MV-4-11 (cell line): ENCODE data around the gene TIMM17A.

Experiments
- DNase-seq: peaks from one replicate; lab custom pipeline; 2025; lab: John Stamatoyannopoulos, UW

Gene TIMM17A

DNA sequence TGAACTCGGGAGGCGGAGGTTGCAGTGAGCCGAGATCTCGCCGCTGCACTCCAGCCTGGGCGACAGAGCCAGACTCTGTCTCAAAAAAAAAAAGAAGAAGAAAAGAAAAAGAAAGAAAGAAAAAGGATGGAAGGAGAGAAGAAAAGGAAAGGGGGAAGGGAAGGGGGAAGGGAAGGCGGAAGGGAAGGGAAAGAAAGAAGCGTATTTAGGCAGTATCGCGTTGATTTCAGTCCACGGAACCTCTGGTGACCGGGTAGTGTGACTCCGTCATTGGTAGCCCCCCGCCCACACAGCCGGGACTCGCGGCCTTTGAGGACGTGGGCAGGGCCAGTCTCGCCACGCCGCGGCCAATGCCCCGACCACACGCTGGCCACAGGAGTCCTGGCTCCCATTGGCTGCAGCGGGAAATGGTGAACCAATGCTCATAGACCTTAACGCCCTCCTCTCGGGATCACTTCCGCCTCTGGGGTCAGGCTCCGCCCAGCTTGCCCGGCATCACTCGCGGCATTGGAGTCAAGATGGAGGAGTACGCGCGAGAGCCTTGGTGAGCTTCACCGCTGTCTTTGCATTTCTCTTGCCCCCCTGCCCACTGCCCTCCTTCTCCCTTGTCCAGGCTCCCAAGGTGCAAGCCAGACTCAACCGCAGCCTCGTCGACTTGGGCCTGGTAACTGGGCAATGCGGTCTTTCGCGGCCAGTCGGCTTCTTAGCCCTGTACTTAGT lies at the start of gene TIMM17A:
Gene TIMM17A, plus strand, starts transcription at position 495 of the 720 bp plus-strand sequence. Its CDS starts 24 bp downstream, at position 519.
- peak; percentile 98 for DNase-seq

DNA sequence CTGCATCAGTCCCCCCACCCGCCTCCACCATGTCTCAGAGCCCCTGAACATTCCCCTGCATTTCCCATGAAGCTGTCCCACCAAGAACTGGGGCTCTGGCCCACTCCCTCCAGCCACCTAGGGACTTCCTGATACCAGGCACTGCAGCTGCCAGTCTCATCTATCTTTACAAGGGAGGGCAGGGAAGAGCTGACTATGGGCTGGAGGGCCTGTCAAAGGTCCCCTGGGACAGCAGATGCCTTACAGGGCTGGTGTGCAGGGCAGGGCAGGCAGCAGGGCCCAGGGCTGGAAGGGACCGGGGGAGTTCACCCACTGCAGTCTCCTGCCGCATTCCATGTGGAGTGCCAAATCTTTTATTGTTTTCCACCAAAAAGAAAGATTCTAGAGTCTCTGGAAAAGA lies 49.0 kb upstream of the TIMM17A start:
- DNase-seq: no peak

DNA sequence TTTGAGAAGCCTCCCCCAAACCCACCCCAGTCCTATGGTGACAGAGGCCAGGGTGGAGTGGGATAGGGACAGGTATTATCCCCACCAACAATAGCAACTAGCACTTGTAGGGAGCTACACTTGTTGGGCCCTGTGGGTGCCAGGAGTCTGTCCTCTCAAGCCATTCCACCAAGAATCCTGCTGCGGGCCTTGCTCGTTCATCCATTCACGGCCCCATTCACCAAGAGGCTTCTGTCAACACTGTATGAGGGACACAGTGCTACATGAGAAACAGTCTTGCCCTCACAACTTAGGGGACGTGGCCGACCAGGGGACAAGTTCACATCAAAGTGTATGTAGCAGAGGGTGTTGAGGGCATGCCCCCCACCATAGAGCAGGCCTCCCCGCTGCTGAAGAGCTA lies 47.7 kb upstream of the TIMM17A start:
- DNase-seq: no peak

DNA sequence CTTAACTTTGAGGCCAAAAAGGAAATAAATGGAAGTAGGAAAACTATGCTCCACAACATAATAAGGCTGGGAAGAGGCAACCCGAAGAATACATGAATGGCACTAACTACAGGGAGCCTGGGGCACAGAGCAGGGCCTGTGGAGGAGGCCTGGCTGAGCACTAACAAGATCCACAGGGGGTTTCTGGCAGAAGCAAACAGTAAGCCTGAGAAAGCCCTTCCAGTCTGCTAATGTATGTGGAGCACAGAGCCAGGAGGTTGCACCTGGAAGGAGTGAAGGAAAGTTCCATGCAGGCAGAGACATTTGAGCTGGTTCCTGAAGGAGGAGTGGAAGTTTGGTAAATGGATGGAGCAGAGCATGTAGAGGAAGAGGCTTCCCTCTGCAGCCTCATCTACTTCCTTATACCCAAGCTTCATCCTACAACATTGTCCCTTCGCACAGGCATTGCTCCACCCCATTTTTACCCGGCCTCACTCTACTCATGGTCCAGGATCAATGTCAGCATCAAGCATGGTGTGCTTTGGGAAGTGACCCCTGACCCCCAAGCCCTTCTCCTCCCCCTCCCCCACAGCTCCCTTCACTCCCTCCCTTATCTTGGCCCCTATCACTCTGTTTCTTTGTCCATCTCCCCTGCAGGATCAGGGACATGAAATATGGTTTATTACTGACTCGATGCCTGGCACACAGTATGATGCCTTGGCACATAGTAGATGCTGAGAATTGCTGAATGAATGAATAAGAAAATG lies 43.3 kb upstream of the TIMM17A start:
- DNase-seq: no peak

- DNase-seq: no peak
Measured at GRCh38 chr1:201912832-201913231, 42.5 kb upstream of the TIMM17A start.

DNA sequence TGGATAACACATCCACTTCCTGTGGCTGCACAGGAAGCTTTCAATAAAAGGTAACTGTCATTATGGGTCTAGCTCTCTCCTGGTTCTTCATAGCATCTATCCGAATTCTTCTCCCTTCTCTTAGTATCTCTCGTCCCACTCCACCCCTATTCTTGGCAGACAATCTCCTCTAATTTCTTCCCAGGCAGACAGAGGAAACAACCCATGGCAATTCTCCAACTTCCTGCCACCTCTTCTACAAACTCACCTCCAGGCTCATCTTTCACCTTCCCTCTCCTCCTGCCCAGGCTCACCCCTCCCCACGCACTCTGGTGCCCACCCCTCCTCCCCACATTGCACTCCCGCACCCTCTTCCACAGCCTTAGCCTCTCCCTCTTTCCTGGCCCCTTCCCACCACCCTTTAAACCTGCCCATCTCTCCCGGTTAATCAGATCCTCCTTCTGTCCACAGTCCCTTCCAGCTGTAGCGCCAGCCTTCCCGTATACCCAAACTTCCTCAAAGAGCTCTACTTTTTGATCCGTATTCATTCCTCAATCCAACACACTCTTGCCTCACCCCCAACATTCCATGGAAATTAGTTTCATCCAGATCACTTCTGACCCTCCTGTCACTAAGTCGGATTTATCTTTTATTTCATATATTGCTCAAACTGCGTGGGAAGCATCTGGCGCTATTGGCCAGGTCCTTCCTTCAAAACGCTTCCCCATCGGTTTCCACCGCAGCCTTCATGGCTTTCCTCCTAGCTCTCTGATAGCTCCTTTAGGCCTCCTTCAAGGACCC lies 40.7 kb upstream of the TIMM17A start:
- no peak for DNase-seq

DNA sequence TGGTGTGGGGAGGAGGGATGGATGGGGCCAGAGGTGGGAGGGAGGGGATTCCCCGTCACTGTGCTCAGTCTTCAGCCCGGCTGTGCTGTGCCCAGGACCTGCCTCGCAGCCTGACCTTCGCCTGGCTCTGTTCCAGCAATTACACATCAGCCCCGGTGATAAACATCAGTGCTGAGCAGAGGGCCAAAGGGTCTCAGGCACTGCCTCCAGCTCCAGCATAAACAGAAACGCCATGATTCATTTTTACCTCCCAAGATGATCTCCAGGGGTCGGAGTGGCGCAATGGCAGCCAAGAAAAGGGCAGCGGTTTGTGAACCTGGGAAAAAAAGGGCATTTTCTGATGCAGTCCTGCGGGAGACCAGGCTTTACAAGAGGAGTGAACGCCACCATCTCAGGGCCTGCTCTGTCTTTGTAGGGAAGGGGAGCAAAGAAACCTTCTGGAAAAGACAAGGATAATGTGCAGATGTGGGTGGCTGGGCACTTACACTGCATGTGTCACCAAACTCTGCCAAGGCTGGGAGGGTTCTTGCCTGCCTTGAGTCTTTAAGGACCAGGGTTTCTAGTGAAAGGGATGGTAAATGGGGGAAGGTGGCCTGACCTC lies 38.6 kb upstream of the TIMM17A start:
- DNase-seq: no peak

DNA sequence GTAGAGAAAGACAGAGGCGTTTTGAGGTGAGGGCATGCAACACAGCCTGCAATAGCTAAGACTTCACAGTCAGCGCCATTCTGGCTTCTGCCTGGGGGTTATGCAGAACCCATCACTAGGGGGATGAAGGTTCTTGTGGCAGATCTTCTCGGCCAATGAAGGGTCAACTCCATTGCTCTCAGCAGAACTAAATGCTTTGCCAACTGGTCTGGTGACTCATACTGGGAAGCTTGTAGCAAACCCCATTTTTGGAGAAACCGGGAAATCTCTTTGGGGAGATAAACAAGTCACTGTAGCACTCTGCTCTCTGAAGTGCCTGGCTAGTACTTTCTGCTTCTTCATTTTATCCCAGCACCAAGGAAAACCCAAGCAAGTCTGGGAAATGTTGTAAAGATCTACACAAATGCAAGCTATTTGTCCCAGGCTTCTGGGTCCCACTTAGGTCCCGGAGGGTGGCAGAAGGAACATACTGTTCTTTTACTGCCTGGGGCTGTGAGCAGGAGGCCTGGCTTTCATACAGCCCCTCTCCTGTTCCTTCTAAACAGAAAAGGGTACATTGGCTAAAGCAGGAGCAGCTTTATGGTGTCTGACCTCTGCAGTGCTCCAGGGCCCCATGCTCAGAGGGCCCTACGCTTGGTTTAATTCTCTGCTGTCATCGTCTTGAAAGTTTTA lies 37.8 kb upstream of the TIMM17A start:
- DNase-seq: no peak

GRCh38 chr1:201918343-201918742 lies 37.0 kb upstream of the TIMM17A start:
- DNase-seq: no peak

GRCh38 chr1:201921952-201922558 lies 33.2 kb upstream of the TIMM17A start:
- DNase-seq: no peak

DNA sequence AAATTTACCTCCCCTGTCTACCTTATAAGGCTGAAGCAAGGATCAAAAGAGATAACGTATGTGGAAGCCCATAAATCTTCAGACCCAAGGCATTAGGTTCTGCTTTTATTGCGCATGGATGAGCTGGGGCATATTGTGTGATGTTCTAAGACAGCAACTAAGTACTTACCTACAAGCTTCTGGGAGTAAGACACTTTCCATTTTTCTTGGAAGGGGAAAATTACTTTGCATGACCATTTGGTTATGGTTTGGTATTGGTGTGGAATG lies 30.1 kb upstream of the TIMM17A start:
- DNase-seq: no peak

DNA sequence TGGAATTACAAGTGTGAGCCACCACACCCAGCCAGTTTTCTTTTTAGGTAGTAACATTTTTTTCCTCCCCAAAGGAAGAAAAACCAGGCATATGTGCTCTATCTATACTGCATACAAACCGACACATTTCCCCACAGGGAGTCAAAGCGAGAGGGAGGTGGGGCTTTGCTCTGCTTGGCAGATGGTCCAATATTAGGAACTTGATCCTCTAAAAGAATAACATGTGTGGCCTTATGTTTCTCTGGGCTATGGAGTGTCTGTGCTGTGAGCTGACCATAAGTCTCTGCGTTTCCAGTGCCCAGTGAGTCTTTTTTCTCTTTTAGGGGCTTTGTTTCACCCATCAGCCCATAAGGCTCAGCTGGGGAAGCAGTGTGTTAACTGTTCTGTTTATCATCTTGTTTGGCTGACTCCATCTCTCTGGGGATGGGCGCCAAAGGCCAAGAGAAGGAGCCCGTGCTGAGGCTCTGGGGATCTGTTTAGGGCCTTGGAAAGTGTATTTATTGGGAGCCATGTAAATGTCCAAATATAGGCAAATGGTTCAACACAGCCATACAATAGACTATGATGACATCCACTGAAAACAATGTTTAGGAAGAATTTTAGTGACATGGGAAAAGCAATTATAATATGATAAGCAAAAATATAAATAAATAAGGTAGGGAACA lies 29.2 kb upstream of the TIMM17A start:
- DNase-seq: no peak

DNA sequence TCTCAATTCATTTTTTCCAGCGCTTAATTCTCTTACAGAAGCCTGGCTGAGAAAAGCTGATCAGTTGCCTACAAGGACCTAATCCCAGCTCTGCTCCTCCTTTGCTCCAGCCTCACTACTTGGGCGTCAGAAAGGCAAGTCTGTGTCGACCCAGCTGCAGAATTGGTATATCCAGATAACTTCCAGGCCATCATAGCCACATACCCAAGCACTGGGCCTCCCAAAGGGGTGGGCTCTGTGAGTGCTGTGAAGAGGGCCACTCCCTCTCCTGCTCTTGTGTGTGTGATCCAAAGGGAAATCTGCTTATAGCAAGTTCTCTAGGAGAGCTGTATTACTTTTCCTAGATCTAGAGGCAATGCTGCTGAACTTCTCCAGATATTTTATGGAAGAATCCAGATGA lies 27.0 kb upstream of the TIMM17A start:
- DNase-seq: no peak

DNA sequence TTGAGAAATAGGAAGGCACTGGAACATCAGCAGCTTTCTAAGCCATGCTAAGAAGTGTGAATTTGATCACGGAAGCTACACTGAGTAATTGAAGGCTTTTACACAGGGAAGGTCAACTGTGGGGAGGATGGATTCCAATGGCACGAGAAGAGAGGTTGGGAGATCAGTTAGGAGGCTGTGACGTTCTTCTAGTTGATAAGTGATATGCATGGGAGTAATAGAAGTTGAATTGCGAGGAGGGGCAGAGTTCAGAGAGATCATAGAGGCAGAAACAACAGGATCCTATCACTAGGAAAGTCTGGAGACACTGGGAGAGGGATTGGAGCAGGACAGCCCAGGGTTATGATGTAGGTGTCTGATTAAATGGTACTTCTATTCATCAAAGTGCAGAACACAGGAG lies 25.2 kb upstream of the TIMM17A start:
- DNase-seq: no peak

GRCh38 chr1:201930803-201931202 lies 24.5 kb upstream of the TIMM17A start:
- DNase-seq: no peak

DNA sequence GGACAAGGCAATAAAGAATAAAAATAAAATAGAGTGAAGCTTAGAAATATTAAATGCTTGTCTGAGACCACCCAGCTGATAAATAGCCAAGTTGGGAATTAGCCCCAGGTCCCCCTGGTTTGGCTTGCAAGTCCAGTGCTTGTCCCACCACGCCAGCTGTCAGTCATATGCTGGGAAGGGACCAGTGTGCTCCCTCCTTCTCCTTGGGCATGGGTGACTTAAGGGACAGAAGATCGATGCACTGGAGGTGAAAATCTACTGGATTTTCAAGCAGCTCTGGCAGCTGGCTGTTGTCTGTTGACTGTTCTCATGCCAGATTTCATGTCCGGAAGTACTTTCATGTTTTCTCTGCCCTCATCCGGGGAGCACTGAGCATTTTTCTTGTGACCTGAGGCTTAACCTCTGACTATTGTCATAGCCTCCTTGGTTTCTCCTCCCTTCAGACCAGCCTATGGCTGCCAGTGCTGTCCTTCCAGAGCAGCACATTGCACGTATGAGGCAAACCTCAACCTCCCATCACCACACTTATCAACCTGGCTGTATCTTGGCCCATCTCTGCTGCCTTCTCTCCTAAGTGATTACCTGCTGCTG lies 21.4 kb upstream of the TIMM17A start:
- DNase-seq: no peak

GRCh38 chr1:201937624-201938213 lies 17.6 kb upstream of the TIMM17A start:
- DNase-seq: peak; percentile 51

DNA sequence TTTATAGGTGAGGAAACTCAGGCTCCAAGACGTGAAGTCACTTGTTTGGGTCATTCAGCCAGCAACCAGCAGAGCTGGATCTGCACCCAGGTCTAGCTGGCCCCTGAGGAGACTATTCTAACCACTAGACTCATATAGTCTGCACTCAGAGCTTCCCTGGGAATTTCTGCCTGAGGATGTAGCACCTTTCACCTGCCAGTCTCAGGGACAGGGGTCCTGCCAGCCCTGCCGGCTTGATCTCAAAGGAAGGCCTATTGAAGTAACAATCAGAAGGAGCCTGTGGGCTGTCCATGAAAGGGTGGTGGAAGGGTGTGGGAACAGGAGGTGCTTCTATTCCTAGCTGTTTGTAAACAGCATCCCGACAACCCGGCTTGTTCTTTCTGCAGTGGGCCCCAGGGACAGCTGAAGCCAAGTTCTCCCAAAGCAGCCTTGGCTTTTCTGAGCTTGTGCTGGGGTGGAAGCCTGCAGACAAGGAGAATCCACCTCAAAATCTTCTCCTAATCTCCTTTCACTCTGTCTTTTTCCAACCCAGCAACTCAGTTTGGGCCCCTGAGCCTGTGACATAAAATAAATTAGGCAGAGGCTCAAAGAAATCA lies 16.8 kb upstream of the TIMM17A start:
- no peak for DNase-seq

- no peak for DNase-seq
Measured at GRCh38 chr1:201939148-201939547, 16.2 kb upstream of the TIMM17A start.

DNA sequence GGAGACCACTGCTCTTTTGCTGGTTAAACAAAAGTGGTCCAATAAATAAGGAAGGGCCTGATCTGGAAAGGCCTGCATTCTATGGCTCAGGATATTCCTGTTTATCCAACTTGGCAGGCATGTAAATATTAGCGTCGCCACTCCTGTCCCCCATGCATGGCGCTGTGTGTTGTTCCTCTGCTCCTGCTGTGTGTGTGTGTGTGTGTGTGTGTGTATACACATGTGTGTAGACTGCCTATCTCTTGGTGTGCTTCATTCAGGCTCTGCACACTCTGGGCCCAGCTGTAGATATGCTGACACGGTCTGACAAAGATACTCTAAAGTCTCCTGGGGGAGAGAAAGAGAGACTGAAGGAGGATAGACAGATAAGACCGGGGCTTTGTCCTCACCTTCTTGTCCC lies 15.7 kb upstream of the TIMM17A start:
- no peak for DNase-seq
